GM12878 (cell line): ENCODE data around the gene KPNA3. TPM values are rescaled to one million over a fixed set of nuclear protein-coding genes. Genes with fewer than 3 reads are reported as not detected.

ENCODE experiments used
- ATAC-seq: fragments of 200-7000 bp; cut with Tn5 transposase; 3 replicates; pipeline ENCODE4 v1.9.1; 2020; ENCODE audit warnings: mild to moderate bottlenecking, moderate library complexity
- BruUV-seq: library from RNA; stranded (reverse); fragments of 400-500 nt; replicated peaks from 2 replicates; lab custom pipeline; 2021; lab: Mats Ljungman, UMichigan
- CTCF ChIA-PET: fragments of 300-600 bp; sonication (Branson Sonifier 250); formaldehyde crosslinking; extraction: SDS; loops from one replicate; lab custom pipeline; 2021; ENCODE audit warnings: inconsistent platforms; lab: Yijun Ruan, JAX
- POLR2A ChIA-PET: fragments of 350-600 bp; formaldehyde crosslinking; extraction: SDS; loops from one replicate; lab custom pipeline; 2021; ENCODE audit warnings: inconsistent platforms; lab: Charles Lee
- RAD21 ChIA-PET: fragments of 300-600 bp; sonication (Branson Sonifier 250); formaldehyde crosslinking; loops from one replicate; lab custom pipeline; 2023; ENCODE audit warnings: antibody characterized with exemption; ENCODE audit not compliant: unreplicated experiment; lab: Charles Lee
- SMC1A ChIA-PET: fragments of 300-600 bp; sonication (Branson Sonifier 250); formaldehyde crosslinking; loops from one replicate; lab custom pipeline; 2023; ENCODE audit not compliant: unreplicated experiment, uncharacterized antibody; lab: Charles Lee
- DNase-seq: peaks from one replicate; pipeline ENCODE4 v3.0.0-alpha.2; 2011; ENCODE audit warnings: low read depth, low spot score
- FAIRE-seq: peaks from 3 replicates; lab custom pipeline; 2011; peaks lifted over from hg19 to GRCh38; lab: Jason Lieb, UNC
- H2AFZ ChIP-seq: 2 replicates; pipeline ENCODE4 v1.6.0; 2011; ENCODE audit warnings: low read depth, low read length, control low read depth; ENCODE audit not compliant: control insufficient read depth
- H3K27ac ChIP-seq: 2 replicates; pipeline ENCODE4 v1.5.1; 2011; ENCODE audit warnings: control low read depth; ENCODE audit not compliant: control insufficient read depth, insufficient read depth
- H3K27me3 ChIP-seq, 2 experiments: replicated peaks in 1 of 2; 2 replicates each; pipeline versions ENCODE4 v1.6.0 to v1.6.1; 2011; ENCODE audit warnings: low read length in 1 of 2; ENCODE audit not compliant: control insufficient read depth in 2 of 2, insufficient read depth in 2 of 2
- H3K36me3 ChIP-seq, 2 experiments: 2 replicates each; pipeline ENCODE4 v1.5.1; 2011; ENCODE audit warnings: low read length in 1 of 2; ENCODE audit not compliant: control insufficient read depth in 2 of 2, insufficient read depth in 2 of 2
- H3K4me1 ChIP-seq: 2 replicates; pipeline ENCODE4 v1.6.1; 2011; ENCODE audit warnings: mild to moderate bottlenecking, low read length, moderate library complexity, mixed read lengths; ENCODE audit not compliant: control insufficient read depth, insufficient read depth
- H3K4me2 ChIP-seq: 2 replicates; pipeline ENCODE4 v1.6.0; 2011; ENCODE audit warnings: control low read depth; ENCODE audit not compliant: control insufficient read depth, insufficient read depth
- H3K4me3 ChIP-seq: fragments of 200-600 bp; sonication (generic); 2 replicates; pipeline ENCODE4 v1.5.1; 2016
- H3K79me2 ChIP-seq: 2 replicates; pipeline ENCODE4 v1.6.0; 2011; ENCODE audit warnings: low read length; ENCODE audit not compliant: control insufficient read depth, insufficient read depth
- H3K9ac ChIP-seq: 2 replicates; pipeline ENCODE4 v1.8.0; 2011; ENCODE audit warnings: low read length, control low read depth, mixed read lengths; ENCODE audit not compliant: control insufficient read depth, insufficient read depth
- H3K9me3 ChIP-seq: replicated peaks from 3 replicates; pipeline ENCODE4 v1.5.1; 2011; ENCODE audit warnings: mild to moderate bottlenecking, low read length; ENCODE audit not compliant: control insufficient read depth, insufficient read depth
- H4K20me1 ChIP-seq: 2 replicates; pipeline ENCODE4 v1.6.0; 2011; ENCODE audit not compliant: control insufficient read depth, insufficient read depth
- BCL3 ChIP-seq: IDR thresholded peaks from 2 replicates; pipeline ENCODE4 v1.6.1; 2011; ENCODE audit warnings: borderline replicate concordance, low read depth, mild to moderate bottlenecking, moderate library complexity, low read length; ENCODE audit not compliant: insufficient read depth, poor library complexity, severe bottlenecking
- BHLHE40 ChIP-seq, 2 experiments: fragments of 450-650 bp in 1 of 2; IDR thresholded peaks; 2 replicates each; pipeline ENCODE4 v1.6.1; 2011 to 2017; ENCODE audit warnings: low read depth in 2 of 2, borderline replicate concordance in 1 of 2, improper control_type of control experiment in 1 of 2, low read length in 1 of 2, mild to moderate bottlenecking in 1 of 2
- CHD4 ChIP-seq: fragments of 200-600 bp; sonication (generic); IDR thresholded peaks from 2 replicates; pipeline ENCODE4 v1.6.1; 2016; ENCODE audit warnings: mild to moderate bottlenecking
- CTCF ChIP-seq, 3 experiments: IDR thresholded peaks in 2 of 3; conservative IDR thresholded peaks in 1 of 3; 2 replicates each; pipeline ENCODE4 v1.5.1; 2011; ENCODE audit warnings: low read depth in 3 of 3, low read length in 3 of 3, mild to moderate bottlenecking in 3 of 3, control low read depth in 2 of 3, moderate library complexity in 2 of 3, inconsistent platforms in 1 of 3, mixed read lengths in 1 of 3; ENCODE audit not compliant: control insufficient read depth in 2 of 3, insufficient read depth in 1 of 3; ENCODE audit errors: extremely low read depth in 1 of 3
- FOXM1 ChIP-seq: IDR thresholded peaks from 2 replicates; pipeline ENCODE4 v1.6.1; 2012; ENCODE audit warnings: low read depth, mild to moderate bottlenecking, inconsistent platforms, low read length, moderate library complexity
- GABPA ChIP-seq: IDR thresholded peaks from 2 replicates; pipeline ENCODE4 v1.6.1; 2014; ENCODE audit warnings: antibody characterized with exemption, low read depth, mild to moderate bottlenecking, inconsistent platforms
- HDGF ChIP-seq: fragments of 450-650 bp; IDR thresholded peaks from 2 replicates; pipeline ENCODE4 v1.6.1; 2016; ENCODE audit warnings: antibody characterized with exemption
- NR2C2 ChIP-seq: IDR thresholded peaks from 2 replicates; pipeline ENCODE4 v1.6.1; 2011; ENCODE audit warnings: borderline replicate concordance, low read depth; ENCODE audit not compliant: control insufficient read depth, insufficient read length
- PRDM15 ChIP-seq: fragments of 450-650 bp; formaldehyde crosslinking; IDR thresholded peaks from 2 replicates; pipeline ENCODE4 v1.4.0; 2020; ENCODE audit warnings: mild to moderate bottlenecking, moderate library complexity
- RFX5 ChIP-seq: IDR thresholded peaks from 2 replicates; pipeline ENCODE4 v1.6.1; 2011; ENCODE audit warnings: low read depth, low read length, improper control_type of control experiment
- SIN3A ChIP-seq: IDR thresholded peaks from 2 replicates; pipeline ENCODE4 v1.6.1; 2012; ENCODE audit warnings: low read depth, low read length, improper control_type of control experiment
- SIX5 ChIP-seq: IDR thresholded peaks from 2 replicates; pipeline ENCODE4 v1.6.1; 2011; ENCODE audit warnings: mild to moderate bottlenecking, low read depth, low read length, moderate library complexity; ENCODE audit not compliant: severe bottlenecking
- SMAD5 ChIP-seq: IDR thresholded peaks from 2 replicates; pipeline ENCODE4 v1.6.1; 2016; ENCODE audit warnings: antibody characterized with exemption, low read depth
- SRF ChIP-seq, 2 experiments: IDR thresholded peaks; 2 replicates each; pipeline ENCODE4 v1.6.1; 2011; ENCODE audit warnings: low read depth in 2 of 2, low read length in 2 of 2, mild to moderate bottlenecking in 1 of 2, moderate library complexity in 1 of 2
- USF2 ChIP-seq: IDR thresholded peaks from 2 replicates; pipeline ENCODE4 v1.6.1; 2011; ENCODE audit warnings: low read depth, low read length, improper control_type of control experiment, borderline replicate concordance
- WGBS: methylation state at CpG from one replicate; pipeline ENCODE4 v1.1.6; 2016; ENCODE audit warnings: low lambda C conversion rate; ENCODE audit not compliant: insufficient replicate concordance, insufficient coverage; ENCODE audit errors: missing lambda C conversion rate; 5-methylcytosine and 5-hydroxymethylcytosine counted together
- in situ Hi-C: fragments of 300-500 bp; cut with MboI; formaldehyde crosslinking; loops from 9 replicates; pipeline ENCODE4 v1.14.3; 2018; ENCODE audit warnings: mixed read lengths
- intact Hi-C: fragments of 100-400 bp; cut with micrococcal nuclease; formaldehyde crosslinking; loops from one replicate; pipeline ENCODE4 v1.14.2; 2022; ENCODE audit not compliant: unreplicated experiment
- polyA plus RNA-seq, 11 experiments: library from polyadenylated mRNA; depleted of rRNA in 4 of 11; unstranded in 6 of 11; stranded (reverse) in 5 of 11; fragments of >200 nt; fragmentation: Nextera tagmentation in 4 of 11; fragmentation: Illumina TruSeq in 1 of 11; extraction: Ambion mirVana in 4 of 11; extraction: Trizol in 1 of 11; gene quantifications; 1 replicate in 1 of 11; 2 replicates in 10 of 11; pipeline versions ENCODE4 v1.2.1 to v1.2.3, GENCODE V29; 2011 to 2016; ENCODE audit warnings: inconsistent platforms in 2 of 11, missing spikeins in 2 of 11, low read depth in 1 of 11
- total RNA-seq, 4 experiments: library from RNA; depleted of rRNA in 3 of 4; stranded (reverse); fragments of >200 nt in 3 of 4; fragmentation: Illumina TruSeq in 1 of 4; extraction: Trizol in 1 of 4; gene quantifications; 2 replicates each; pipeline versions ENCODE4 v1.2.1 to v1.2.3, GENCODE V29; 2013 to 2021

Gene KPNA3
- total and polyA plus RNA-seq, 10 of the 15 experiments (the other 5 are each of a cell fraction or from before 2014, with no cell fraction given) = 23.3 to 50.5 (median 31.1) TPM

GRCh38 chr13:49833402-49833801 lies 40.9 kb upstream of the KPNA3 start:
- no peaks in the 10 kb centered on the region; the same call in 2 of the 3 replicates for H3K9me3 ChIP-seq
- H3K36me3 ChIP-seq = no peaks in the 10 kb centered on the region
- no peak overlapping the region for H2AFZ ChIP-seq
- ChIA-PET POLR2A (no interaction called here), SMC1A (no interaction called here), RAD21 (no interaction called here), CTCF (no interaction called here)
- no peak overlapping the region for H3K4me2 ChIP-seq
- no peaks in the 10 kb centered on the region for H3K79me2 ChIP-seq
- no peaks in the 10 kb centered on the region for H3K4me1 ChIP-seq
- no peaks in the 10 kb centered on the region for H4K20me1 ChIP-seq
- no peak for DNase-seq
- intact Hi-C loops (no loop called here), in situ Hi-C loops (no loop called here)
- no peak for FAIRE-seq
- WGBS = 56% methylated on average over 5 of the region's 5 CpGs
- H3K4me3 ChIP-seq = no peak overlapping the region
- no TSS peak for BruUV-seq
- H3K27me3 ChIP-seq = no peaks in the 10 kb centered on the region
- no peak overlapping the region for H3K9ac ChIP-seq
- H3K27ac ChIP-seq = no peak overlapping the region
- TF ChIP-seq GABPA (no peak), RFX5 (no peak), SRF (IDR thresholded peaks at IDR 0.05; ENCODE audit: low read depth in 2 of 2, low read length in 2 of 2) (no peak), SIN3A (no peak), SMAD5 (no peak), BCL3 (no peak), USF2 (no peak), SIX5 (no peak), NR2C2 (no peak), HDGF (no peak), BHLHE40 (IDR thresholded peaks at IDR 0.05; ENCODE audit: borderline replicate concordance in 1 of 2, low read depth in 2 of 2, low read length in 1 of 2) (no peak), PRDM15 (CRISPR knock-in tag) (no peak), CHD4 (no peak), CTCF (IDR thresholded peaks at IDR 0.05 in 2 of 3, conservative IDR thresholded peaks at IDR 0.05 in 1 of 3; ENCODE audit: control insufficient read depth in 2 of 3, extremely low read depth in 1 of 3, insufficient read depth in 1 of 3, low read depth in 3 of 3, low read length in 3 of 3) (no peak), FOXM1 (no peak)
- ATAC-seq = no peak
